Pons (tissue), 1 donor: Measurements from ENCODE around the gene IFNA14.
"Not testable (repeated sequence)": the region's sequence is repeated elsewhere in the genome, so short reads cannot be mapped to it uniquely, and the experiment has no call there.

Experiments used
- DNase-seq: peaks from one replicate; pipeline ENCODE4 v3.0.0-alpha.2; 2016; ENCODE audit warnings: low spot score

IFNA14 gene

DNA sequence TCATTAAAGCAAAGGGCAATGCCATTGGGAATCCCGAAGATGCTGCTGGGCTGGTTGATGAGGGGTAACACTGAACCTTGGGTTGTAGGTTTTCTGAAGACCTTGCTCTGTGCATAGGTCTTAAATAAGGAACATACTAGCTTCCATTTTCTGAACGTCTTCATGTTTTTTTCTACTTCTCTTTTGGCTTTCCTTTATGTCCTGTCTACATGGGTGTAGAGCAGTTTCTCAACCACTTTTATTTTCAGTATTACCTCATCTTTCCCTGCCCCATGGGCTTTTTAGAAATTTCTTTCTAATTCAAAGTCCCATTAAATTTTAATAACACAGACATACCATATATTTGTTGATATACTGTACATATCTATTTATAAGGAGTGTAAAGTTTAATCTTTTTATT, at the start of gene IFNA14:
TSS of gene IFNA14 (minus strand) at position 95 of the 400 bp plus-strand sequence. CDS start at position 25, 70 bp downstream.
- DNase-seq, result no peak

DNA sequence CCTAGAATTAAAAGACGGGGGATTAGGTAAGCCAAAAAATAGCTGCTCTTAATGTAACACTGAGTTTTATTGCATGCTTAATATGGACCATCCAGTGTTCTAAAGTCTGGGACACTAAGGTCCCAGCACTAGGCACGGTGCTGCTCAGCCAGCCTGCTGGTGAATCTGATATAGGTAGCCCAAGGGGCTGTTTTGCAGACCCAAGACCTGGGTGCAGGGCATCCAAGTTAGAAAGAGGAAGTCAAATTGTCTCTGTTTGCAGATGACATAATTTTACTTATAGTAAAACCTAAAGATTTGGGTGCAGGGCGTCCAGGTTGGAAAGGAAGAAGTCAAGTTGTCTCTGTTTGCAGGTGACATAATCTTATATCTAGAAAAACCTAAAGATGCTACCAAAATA, 47.5 kb upstream of the IFNA14 start:
- DNase-seq, result no peak

DNA sequence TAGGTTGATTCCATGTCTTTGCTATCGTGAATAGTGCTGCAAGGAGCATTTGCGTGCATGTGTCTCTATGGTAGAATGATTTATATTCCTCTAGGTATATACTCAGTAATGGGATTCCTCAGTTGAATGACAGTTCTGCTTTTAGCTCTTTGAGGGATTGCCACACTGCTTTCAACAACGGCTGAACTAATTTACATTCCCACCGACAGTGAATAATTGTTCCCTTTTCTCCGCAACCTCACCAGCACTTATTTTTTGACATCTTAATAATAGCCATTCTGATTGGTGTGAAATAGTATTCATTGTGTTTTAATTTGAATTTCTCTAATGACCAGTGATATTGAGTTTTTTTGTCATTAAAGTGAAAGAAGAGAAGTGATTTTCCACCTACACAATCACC, 46.9 kb upstream of the IFNA14 start:
- no peak for DNase-seq

DNA sequence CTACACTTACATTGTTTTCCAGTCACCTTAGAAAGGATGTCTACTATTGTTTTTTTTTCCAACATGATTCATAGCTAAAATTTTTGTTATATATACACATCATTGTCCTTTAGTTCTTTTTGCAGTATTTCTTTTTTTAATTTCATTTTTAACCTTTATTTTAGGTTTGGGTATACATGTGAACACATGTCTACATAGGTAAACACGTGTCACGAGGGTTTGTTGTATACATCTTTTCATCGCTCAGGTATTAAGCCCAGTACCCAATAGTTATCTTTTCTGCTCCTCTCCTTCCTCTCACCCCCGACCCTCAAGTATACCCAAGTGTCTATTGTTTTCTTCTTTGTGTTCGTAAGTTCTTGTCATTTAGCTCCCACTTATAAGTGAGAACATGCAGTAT, 46.3 kb upstream of the IFNA14 start:
- DNase-seq, result no peak

DNA sequence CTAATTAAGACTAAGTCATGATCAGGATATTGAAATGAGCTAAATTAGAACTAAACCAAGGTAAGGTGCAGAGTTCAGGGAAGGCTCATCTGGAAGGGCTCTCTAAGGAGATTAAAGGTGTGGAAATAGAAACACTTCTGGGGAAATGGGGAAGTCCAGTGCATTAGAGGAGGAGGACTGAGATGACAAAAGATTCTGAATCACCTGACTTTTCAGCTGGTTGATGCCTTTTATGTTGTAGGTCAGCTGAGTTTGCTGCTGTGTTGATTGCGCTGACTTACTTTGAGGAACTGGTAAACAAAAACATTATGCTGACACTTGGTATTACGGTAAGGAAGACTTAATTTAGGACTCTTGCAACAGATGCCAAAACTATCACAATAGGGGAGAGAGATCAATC, 41.5 kb upstream of the IFNA14 start:
- DNase-seq, result no peak

DNA sequence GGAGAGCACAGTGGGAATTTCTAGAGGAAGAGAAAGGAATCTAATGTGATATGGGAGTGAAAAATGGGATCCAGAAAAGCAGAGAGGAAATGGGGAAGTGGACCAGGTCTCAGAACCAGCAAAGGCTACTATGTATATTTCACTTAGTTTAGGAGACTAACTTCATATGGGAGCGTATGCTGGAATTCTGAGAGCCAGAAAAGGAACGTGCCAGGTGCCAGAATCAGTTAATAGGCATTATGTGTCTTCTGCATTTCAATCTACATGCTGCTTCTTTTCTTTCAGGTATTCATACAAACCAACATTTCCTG, 28.5 kb upstream of the IFNA14 start:
- no peak for DNase-seq

DNA sequence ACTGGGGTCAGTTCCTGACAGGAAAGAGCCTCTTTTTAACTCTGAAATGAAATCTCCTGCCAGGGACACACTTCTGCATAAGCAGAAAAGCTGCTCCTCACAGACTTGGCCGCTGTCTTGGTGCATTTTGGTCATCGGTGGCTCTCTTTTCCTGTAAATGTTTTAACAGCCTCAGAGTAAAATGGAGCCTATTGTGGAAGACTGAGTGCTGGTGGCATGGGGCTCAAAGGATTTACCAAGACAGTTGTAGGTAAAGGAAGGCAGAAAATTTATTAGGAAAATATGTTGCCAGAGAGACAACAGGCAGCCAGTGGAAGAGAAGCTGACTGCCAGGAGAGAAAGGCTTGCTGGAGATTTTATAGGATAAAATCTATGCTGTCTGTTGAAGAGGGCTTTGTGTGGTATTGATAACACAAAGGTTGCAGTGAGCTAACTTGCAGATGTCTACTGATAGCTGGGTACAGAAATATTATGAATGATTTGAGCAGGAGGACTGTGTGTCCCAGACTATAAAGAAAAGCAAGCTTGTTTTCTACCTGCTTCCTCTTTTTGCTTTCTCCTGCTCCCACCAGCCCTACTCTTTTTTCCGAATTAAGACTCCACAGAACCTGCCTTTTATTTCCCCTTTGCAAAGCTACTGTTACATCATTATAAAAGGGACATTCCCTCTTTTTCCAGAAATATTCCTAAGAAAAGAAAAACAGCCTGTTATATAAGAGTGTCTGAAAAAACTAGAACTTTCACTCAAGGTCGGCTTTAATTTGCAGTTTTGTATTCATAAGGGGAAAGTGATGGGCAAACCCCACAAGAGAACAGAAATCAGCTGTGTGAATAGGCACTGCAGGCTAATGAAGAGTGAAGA, 27.9 kb upstream of the IFNA14 start:
- peak; percentile 17 for DNase-seq

DNA sequence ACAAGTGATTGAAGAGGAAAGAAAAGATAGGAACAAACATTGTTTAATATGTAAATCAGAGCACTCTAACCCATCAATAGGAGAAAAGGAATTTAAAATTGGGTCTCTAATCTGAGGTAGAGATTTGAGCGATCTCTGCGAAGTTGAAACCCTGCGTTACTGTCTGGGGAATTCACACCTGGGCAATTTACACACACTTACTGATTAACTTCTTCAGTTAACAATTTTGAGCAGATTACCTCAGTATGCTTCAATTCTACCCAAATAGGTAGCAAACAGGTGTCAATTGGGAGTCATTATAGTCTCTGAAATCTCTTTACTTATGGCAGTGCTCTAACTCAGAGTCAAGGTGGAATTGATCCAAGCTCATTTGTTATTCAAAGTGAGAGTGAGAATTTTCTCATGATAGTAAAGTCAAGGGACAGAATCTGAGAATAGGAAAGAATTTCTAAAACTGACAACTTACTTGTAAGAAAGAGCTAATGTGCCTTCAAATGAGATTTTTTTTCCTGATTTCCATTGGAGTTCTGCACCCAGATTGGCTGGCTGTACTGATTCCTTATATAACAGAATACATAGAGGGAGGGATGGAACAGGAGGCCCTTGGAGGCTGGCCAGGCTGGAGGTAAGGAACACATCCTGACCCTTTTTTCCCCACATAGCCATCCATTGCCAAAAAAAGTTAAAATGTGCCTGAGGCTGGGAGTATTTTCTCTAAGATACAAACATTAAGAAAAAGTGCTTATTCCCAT, 27.1 kb upstream of the IFNA14 start:
- peak; percentile 20 for DNase-seq

DNA sequence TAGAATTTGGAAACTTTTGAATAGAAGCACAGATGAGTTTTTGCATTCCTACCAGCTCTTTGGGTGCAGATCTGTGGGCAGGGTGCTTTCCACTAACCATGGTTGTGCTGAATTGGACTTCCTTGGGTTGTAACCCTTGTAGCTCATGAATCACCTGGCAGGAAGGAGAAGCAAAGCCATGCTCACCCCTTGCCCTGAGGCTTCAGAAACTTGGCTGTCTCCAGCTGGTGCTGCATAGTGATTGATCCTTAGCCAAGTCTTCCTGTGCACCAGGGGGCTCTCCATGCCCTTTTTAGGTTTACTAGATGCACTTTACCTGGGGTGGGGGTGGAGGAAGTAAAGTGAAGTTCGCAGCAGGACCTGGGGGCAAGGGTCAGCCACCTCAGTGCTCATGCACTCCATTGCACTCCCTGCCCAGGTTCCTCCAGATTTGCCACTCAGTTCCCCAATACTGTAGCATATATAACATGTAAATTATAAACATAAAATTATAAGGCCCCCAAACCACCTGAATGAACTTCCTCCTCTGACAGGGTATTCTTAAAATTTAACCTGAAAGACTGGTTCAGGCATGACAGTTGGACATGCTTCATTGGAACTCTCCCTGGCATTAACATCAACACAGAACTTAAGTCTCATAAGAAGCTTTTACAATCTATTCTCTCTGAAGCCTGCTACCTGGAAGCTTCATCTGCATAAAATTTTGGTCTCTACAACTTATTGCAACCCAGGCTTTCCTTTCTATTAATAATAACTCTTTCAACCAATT, 25.8 kb upstream of the IFNA14 start:
- DNase-seq, result no peak

DNA sequence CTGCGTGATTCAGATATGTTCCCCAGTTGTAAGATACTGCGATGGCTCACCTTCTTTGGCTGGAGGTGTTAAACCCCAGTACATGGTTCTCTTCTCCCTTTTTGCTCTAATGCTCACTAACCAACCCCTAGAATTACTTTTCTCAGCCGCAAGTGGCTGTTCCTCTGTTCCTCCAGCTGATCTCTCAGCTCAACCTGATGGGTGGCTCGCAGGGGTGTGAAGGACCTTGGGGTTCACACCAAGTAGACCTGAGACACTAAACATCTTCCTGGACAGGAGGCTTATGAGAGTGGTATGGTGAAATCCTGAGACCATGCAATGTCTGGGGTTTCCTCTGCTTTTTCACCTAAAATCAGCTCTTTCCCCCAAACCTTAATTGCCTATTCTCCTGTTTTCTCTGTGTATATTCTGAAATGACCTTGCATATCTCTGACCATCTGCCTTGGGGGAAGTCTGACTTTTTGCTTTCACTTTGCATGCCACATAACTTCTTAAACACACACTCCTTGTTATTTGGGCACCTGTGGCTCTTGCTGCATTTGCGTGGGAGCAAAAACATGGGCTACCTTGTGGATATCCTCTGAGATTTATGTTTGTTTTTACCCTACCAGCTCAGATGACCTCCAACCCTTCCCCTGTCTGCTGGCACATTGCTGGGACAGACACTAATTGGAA, 15.9 kb upstream of the IFNA14 start:
- no peak for DNase-seq

DNA sequence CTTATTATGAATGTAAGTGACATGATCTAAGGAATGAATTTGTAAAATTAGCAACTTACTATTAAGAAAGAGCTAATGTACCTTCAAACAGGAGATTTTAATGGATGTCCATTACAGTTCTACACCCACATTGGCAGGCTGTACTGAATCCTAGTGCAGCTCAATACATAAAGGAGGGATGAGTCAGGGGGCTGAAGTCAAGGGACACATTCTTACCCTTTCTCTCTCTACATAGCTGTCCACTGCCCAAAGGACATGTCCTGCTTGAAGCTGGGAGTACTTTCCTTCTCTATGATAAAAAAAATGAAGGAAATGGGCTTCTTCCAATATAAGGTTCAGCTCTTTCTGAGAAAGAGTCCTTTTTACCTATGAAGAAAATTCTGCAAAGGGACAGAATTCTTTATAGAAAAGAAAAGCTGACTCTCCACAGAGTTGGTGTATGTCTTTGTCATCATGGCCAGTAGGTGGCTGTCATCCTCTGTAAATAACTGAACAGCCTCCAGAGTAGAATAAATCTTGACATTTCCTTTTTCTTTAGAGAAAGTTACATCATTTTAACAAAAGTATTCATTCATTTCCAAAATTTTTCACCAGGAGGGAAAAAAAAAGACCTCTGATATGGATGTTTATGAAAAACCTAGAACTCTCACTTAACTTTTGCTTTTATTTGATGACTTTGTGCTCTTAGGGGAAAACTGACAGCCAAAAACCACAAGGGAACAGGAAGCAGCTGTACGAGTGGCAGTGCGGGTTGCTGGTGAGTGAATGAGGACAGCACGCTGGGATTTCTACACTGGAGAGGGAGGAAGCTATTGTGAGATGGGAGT, 13.1 kb upstream of the IFNA14 start:
- DNase-seq, result peak; percentile 72

DNA sequence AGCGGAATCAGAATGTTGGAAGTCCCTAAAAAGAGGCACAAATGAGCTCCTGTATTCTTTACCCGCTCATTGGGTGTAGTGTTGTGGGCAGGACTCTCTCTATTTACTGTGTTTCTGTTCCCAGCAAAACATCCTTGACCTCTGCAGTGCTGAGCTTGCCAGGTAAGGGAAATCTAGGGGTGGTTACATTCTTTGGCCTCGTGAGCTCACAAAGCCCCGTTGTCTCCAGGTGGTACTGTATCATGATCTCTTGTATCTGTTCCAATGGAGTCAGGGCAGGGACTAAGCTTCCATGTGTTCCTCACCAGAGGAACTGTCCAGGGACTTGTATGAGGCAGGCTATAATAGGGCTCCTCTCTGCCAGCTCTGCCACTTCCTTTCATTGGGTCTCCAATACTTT, 11.8 kb upstream of the IFNA14 start:
- DNase-seq, result no peak

DNA sequence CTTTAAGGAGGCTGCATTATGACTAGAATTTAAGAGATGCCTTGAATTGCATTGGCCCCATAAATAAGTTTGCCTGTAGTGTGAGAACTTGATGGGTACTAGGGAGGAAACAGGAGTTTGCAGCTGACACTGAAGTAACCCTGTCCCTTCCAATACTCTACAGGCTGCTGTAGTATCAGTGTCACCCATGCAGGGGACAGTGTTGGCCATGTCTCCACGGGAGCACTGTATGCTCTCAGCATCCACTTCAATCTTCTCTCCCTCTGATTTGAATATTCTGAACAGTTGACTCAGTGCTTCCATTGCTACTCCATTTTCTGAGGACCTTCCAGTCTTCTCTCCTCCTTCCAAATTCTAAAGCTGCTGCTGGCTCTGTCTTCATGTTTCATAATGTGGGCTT, 11.4 kb upstream of the IFNA14 start:
- DNase-seq, result no peak

DNA sequence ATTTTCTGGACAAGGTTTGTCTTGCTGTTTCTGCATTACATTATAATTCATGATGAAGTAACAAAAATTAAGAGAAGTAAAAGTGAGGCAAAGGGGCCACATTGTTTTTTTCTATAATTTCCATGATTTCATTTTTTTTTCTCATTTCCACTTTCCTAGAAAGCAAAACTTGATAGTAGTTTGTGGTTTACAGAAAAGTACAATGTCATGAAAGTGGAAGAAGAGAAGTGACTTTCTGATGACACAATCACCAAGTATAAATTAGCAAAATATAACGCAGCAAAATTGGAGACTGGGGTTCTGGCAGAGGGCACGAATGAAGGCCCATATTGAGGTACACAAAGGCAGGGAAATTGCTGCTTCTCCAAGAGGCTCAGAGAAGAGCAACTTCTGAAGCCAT, 5.0 kb upstream of the IFNA14 start:
- DNase-seq, result no peak

DNA sequence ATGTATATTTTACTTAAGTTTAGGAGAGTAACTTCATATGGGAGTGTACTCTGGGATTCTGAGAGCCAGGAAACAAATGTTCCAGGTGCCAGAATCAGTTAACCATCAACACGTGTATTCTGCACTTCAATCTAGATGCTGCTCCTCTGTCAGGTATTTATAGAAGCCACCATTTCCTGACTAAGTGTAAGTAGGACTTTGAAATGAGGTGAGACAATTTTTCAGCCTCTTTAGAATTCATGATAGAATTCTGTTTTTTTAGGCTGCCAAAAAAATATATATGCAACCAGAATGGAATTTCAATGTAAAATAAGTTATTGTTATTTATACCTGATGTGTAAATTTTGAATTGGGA, 3.5 kb downstream of the IFNA14 start:
- DNase-seq, result not testable (repeated sequence)

DNA sequence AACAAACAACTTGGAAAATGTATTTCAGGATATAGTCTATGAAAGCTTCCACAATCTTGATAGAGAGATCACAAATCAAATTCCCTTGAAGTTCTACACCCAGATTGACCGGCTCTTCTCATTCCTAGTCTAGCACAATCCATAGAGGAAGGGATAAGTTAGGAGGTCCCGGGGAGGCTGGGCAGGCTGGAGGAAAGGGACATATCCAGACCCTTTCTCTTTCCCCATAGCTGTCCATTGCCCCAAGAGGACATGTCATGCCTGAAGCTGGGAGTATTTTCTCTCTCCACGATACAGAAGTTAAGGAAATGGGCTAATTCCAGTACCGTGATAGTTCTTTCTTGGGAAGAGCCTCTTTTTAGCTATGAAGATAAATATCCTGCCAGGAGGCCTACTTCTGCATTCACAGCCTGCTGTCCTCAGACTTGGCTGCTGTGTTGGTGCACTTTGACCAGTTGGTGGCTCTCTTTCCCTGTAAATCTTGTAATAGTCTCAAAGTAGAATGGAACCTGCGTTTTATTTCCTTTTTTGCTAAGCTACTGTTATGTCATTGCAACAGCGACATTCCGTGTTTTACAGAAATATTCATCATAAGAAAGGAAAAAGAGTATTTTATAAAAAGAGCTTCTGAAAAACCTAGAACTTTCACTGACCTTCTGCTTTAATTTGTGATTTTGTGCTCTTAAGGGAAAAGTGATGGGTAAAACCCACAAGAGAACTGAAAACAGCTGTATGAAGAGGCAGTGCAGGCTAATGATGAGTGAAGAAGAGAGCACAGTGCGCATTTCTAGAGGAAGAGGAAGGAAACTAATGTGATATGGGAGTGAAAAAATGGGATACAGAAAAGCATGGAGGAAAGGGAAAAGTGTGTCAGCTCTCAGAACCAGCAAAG, 4.1 kb downstream of the IFNA14 start:
- peak; percentile 80 for DNase-seq

DNA sequence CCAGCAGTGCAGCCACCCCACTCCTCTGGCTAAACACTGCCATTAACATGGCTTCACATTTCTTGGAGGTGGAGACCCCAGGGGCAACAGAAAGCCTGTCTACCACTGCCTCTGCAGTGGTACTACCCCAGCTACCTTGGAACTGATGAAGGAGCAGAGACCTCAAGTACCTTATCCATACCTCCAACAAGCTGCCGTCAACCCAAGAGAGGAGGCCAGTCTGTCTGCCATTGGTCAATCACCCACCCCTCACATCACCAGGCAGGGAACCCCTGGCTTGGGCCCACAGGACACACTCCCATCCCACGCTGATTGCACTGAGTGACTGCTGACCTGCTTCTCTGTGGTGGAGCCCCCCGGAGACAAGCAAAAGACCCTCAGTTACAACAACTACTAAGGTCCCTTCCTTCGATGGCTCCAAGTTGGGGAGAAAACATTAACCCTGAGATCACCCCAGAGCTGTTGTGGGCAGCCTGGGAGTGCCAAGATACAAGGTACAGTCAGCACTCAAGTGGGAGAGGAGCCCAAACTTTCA, 5.6 kb downstream of the IFNA14 start:
- DNase-seq, result no peak

DNA sequence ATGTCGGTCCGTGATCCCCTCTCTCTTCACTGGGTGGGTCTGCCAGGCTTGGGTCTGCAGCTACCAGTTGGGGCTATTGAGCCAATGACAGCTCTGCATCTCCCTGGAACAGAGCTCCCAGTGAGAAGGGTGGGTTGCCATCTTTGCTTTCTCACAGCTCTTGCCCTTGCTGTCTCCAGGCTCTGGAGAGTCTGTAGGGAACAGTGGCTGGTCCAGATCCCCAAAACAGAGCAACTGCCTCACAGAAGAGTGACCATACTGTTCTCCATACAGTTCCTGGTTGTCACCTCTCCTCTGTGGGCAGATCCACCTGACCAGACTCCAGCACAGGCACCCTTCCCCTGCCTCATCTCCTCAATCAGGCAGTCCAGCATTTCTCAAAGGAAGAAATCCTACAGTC, 6.5 kb downstream of the IFNA14 start:
- no peak for DNase-seq

DNA sequence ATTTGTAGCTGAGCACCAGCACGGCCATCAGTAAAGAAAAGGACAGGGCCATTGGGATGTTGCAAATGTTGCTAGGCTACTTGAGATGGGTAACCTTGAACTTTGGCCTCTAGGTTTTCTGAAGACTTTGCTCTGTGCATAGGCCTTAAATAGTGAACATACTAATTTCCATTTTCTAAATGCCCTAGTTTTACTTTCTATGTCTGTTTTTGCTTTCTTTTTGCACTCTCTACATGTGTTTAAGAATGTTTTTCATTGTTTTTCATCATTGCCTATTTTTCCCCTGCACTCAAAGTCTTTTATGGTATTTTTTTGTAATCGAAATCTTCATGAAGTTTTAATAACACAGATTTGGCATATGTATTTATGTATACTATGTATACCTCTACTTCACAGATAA, 11.7 kb downstream of the IFNA14 start, which contains the start of gene IFNA17:
TSS of gene IFNA17 (minus strand) at position 101 of the 400 bp plus-strand sequence. CDS start at position 52, 49 bp downstream.
- DNase-seq, result no peak

DNA sequence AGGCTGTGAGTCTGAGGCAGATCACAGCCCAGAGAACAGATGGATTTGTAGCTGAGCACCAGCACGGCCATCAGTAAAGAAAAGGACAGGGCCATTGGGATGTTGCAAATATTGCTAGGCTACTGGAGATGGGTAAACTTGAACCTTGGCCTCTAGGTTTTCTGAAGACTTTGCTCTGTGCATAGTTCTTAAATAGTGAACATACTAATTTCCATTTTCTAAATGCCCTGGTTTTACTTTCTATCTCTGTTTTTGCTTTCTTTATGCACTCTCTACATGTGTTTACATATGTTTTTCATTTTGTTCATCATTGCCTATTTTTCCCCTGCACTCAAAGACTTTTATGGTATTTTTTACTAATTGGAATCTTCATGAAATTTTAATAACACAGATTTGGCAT, 22.6 kb downstream of the IFNA14 start, which contains the start of gene IFNA16:
TSS of gene IFNA16 (minus strand) at position 101 of the 400 bp plus-strand sequence. CDS start at position 95, 6 bp downstream.
- not testable (repeated sequence) for DNase-seq
